GM21619 (cell line): ENCODE data around the gene SLC43A2.
"Not testable (repeated sequence)": the region's sequence is repeated elsewhere in the genome, so short reads cannot be mapped to it uniquely, and the experiment has no call there.

Experiments
- ATAC-seq: cut with Tn5 transposase; IDR thresholded peaks from one replicate; pipeline ENCODE4 v1.9.1; 2021; ENCODE audit not compliant: unreplicated experiment

The SLC43A2 gene

DNA sequence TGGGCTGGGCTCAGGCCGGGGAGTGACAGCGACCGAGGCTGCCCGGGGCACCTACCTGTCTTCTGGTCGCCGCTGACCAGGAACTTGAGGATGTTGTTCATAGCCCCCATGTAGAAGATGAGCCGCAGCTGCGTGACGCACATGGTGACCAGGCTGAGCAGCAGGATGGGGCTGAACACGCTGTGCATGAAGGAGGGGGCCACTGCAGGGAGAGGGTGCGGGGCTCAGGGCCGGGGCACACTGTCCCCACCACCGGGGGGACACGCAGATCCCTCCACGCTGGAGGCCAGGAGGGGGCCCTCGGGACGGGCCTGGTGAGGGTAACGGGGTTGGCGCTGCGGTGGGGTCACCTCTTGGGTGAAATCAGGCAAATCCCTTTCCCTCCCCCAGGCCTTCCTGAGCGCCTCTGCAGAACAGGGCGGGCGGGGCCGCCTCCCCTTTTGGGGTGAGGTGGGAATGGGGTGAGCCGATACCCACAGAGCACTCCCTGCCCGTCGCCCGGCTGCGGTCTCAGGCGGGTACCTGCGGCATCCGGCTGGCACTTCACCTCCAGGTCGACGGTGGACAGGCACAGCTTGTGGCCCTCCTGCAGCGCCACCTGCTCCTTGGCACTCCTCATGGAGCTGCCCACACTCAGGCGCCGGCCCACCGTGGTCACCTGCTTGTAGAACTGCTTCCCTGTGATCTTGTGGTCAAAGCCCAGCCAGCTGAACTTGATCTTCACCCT is 37.7 kb downstream of the SLC43A2 start:
- ATAC-seq = no peak

DNA sequence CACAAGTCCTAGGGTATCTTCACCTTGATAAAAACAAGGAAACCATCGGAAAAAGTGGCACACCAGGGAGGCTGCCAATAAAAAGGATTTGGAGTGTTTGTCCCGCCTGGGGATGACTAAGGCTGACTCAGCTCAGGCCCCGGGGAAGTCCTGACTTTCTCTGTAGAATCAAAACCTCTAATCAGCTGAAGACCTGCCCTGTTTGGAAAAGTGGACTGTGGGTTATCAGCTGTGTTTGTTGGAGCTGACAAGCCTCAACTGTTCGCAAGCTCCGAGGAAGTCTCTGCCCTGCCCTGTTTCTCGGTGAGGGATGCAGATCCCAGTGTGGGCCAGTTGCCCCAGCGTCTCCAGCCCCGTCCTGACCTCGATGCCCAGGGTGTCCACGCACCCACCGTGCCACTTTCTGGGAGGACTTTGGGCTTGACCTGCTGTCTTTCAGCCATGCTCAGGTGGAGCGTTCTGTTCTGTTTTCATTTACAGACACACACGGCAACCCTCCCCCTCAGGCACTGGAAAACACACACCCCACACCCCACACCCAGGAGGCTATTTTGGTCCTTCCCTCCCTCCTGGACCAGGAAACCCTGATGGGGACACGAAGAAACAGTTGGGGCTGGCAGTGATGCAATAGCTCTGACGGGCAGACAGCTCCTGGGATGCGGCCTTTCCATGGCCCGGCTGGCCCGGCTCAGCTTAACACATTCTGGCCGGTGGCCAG is 38.4 kb downstream of the SLC43A2 start:
- no peak for ATAC-seq

DNA sequence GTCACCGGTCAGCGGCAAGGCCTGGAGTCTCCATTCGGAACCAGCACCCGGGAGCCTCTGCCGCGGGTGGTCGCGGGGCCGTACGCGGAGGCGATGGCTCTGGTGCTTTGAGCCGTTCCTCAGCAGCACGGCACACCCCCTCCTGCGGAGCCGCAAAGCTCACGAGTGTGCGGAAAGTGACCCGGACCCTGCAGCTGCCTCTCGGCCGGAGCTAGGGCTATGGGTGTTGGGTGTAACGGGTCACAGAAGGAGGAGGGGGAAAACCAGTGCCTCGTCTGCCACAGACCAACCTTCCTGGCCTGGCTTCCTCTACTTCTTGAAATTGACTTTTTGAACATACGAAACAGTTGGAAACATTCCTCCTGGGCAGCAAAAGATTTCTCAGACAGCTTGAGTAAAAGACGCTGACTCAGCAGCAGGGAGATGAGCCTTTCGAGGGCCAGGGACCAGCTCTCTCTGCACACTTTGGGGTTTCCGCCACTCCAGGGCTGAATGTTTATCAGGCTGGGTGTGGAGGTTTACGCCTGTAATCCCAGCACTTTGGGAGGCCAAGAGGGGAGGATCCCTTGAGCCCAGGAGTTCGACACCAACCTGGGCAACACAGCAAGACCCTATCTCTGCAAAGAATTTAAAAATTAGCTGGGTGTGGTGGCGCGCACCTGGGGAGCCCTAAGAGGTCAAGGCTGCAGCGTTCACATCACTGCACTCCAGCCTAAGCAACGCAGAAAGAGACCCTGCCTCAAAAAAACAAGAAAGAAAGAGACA is 39.6 kb downstream of the SLC43A2 start:
- no peak for ATAC-seq

DNA sequence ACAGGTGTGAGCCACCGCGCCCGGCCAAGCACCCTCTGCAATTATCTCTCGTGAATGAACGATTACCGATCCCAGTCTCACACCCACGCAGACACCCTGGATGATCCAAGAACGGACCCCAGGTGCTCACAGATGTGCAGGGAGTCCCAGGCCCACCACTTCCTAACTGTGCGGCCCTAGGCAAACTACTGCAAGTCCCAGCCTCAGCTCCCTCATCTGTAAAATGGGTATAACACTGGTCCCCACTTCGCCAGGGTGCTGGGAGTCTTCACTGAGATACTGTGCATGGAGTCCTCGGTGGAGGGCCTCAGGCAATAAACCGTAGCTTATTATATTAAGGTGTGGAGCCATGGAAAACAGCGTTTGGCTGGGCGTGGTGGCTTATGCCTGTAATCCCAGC is 44.5 kb downstream of the SLC43A2 start:
- no peak for ATAC-seq

DNA sequence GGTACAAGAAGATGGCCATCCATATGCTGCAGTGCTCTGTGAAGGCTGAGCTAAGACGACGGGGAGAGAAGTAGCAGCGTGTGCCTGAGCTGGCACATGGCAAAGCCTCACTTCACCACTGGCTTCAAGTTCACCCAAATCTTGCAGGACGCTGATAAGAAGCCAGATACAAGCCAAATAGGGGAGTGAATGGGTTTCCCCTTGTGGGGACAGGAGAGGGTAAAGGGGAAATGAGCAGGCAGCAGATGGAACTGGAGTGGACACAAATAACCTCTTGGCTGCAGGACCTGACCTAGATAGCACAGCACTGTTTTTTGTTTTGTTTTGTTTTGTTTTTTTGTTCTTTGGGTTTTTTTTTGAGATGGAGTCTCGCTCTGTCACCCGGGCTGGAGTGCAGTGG is 45.1 kb downstream of the SLC43A2 start:
- no peak for ATAC-seq

DNA sequence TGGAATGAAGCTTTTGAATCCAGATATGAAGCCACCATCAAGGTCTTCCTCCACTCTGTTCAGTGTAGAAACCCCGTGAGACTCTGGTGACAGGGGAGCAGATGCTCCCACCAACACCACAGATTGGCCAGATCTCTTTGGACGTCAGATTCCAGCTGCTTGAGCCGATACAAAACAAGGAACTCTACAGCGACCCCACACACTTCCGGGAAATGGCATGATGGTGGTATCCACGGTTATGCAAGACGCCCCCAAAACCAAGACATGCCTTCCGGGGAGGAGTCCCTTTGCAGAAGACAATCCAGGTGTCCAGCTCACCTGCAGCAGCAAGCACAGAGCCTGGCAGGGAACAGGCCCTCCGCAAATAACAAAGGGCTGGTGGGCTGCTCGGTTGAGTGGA is 46.3 kb downstream of the SLC43A2 start:
- ATAC-seq = no peak

DNA sequence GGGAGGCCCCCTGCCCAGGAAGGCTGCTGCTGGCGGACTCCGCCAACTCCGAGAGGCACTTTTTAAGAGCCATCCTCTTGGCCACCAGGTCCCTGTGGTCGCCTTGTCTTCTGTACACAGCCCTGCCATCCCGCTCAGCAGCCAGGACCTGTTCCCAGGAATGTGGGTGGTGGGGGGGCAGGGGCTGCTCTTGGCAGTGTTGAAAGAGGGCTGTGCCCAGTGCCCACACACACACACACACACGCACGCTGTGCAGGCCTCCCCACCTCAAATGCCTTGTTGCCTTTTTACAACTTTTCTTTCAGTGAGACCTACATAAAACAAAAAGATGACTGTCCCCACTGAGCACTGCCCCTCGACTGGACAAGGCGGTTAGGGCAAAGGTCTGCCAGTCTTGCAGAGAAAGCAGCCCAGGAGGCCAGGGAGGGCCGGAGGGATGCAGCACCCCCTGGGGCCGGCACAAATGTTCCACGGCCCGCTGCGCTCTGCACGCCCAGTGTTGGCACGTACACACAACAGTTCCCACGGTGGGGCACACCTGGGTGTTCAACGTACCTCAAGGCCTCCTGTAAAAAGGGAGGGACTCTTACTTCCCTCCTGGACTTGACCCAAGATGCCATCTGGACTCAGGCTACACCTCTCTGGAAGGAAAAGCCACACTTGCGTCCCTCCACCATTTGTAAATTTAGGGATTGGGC is 47.5 kb downstream of the SLC43A2 start:
- no peak for ATAC-seq

DNA sequence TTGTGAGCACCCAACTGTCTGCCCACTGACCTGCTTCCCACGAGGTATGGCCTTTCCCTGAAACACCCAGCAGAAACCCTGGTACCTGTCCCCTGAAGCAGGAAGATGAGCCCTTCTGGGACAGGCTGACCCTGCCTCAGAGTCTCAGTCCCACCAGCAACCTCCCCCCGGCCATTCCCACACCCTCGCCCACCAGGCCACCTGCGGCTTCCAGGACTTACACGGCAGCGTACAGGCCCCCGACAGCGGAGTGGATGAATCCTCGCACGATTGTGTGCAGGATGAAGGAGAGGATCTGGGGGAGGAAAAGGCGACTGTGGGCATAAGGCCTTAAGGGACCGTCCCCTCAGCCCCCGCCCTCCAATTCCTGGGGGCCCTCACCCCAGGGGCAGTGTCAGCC is 50.6 kb downstream of the SLC43A2 start:
- no peak for ATAC-seq

DNA sequence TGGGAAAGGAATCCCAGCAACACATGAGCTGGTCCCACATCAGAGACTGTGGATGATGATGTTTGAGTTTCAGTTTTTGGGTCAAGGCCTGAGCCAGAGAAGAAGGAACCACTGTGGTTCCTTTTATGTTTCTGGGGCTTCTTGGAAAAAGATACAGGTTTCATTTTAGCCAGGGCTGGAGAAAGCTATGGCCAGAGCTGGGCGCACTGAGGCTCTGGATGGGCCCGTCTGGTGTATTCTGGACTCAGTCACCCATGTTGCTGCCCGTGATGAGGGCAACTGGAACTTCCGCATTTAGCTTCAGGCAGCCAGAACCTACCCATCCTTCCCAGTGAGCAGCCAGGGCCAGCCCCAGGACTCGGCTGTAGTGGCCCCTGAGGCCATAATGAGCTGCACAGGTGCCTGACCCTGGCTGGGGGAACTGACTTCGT is 51.0 kb downstream of the SLC43A2 start:
- no peak for ATAC-seq

DNA sequence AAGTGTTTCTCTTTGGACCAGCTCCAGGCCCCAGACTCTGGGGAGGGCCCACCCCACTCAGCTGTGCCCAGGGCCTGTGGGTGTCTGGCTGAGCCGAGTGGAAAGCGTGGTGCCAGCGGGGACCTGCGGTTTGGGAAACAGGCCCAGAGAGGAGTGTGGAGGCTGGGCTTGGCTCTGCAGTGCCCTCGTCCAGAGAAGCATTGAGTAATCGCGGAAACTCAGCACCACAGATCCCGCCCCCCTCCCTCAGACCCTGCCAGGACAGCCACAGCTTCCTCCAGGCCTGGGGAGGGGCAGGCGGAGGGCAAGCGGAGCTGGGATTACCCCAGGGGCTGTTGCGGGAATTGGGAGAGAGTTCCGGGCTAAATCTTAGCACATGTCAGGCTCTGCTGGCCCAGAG is 51.5 kb downstream of the SLC43A2 start:
- ATAC-seq = no peak

DNA sequence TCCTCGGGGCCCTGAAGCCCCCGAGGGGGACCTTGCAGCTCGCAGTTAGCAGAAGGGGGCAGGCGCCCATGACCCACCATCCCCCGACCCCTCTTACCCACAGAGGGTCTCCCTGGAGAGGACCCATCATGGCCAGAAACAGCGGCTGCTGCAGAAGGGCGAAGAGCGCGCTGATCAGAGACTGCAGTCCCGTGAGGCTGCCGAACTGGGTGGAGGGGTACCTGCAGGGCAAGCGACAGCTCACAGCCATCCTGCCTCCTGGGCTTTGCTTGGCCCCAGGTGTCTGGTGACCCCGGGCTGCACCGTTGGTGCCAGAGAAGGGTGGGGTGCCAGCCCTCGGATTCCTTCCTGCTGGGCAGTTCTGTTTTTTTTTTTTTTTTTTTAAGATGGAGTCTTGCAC is 52.1 kb downstream of the SLC43A2 start:
- ATAC-seq = no peak

DNA sequence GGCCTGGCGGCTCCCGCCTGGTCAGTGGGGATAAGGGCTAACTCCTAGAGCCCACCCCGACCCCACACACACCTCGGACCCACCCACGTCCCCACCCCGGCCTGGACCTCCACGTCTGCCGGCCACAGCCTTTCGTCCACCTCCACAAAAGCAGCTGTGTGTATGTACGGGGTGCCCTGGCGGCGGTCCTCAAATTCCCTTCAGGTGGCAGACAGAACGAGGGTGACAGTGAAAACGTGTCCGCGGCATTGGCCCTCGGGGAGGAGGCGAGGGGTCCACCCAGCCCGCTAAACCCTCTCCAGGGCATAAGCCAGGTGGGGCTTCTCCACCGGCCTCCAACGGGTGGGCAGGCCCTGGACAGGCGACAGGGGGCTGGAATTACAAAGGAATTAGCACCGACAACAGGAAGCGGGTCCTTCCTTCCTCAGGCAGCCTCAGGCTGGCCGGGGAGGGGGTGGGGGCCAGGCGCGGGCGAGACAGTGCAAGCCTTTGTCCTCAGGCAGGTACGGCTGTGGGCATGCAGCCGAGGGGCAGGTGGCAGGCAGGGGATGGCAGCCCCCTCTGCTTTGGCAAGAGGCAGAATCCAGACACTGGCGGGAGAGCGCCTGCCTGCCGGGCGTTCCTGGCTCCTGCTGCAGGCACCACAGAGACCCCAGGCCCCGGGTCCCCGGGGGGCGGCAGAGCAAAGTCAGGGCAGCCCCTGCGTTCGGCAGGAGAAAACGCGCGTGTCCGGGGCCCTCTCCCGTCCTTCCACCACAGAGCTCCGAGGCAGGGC is 53.8 kb downstream of the SLC43A2 start:
- ATAC-seq = no peak

DNA sequence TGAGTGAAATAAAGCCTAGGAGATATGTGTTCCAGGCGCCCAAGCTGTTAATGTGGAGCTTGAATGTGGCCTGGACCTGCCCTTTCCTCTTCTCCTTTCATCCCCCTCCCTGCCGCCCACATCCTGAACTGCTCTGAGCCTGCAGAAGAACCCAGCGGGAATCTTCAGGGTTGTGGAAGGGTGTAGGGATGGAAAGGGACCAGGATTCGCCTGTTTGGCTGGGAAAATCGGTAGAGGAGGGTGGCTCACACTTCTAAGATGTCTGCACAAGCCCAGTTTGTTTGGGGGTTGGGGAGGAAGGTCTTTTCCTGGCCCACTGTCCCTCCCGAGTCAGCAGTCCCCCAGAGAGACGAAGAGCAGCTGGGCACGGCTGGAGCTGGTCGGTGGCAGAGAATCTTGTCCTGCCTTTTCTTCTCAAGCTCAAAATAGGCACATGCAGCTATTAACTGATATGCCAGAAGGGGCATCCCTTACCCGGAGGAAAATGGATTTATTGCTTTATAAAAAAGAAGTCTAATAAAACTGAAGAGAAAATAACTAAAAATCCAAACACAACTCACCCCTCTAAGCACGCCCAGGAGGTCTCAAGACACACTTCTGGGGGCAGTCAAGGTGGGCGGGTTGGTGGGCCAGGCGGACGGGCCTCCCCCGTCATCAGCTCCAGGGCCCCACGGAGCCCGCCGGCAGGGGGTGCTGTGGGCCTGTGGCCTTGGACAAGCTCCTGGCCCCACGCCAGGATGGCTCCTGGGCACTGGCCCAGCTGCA is 54.5 kb downstream of the SLC43A2 start:
- ATAC-seq = no peak

DNA sequence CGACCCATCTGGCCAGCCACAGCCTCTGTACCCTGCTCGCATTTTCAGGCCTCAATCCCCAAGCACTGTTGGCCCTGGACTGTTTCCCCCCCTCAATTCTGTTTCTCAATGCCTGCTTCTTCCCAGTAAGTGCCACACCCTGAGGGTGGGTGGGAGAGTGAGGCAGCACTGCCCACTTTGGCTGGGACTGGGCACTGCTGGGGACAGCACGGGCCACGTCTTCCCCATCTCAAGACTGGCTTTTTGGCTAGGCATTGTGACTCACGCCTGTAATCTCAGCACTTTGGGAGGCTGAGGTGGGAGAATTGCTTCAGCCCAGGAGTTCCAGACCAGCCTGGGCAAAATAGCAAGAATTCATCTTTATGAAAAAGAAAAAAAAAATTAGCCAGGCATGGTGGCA is 56.0 kb downstream of the SLC43A2 start:
- not testable (repeated sequence) for ATAC-seq

DNA sequence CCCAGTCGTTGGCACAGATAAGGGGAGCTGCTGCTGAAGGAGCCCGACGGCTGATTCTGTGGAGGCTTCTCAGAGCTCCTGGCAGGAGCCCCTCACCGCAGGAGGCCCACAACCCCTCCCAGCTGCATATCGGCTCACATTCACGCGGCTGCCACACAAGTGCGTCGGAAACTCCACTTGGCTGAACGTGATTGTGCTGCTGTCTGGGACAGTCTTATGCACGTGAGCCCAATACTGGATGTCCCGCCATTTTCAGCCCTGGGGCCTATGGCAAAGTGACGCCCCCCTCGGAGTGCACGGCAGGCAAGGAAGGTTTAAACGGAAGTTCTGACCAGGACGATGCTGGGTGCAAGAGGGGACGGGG is 57.3 kb downstream of the SLC43A2 start:
- no peak for ATAC-seq

DNA sequence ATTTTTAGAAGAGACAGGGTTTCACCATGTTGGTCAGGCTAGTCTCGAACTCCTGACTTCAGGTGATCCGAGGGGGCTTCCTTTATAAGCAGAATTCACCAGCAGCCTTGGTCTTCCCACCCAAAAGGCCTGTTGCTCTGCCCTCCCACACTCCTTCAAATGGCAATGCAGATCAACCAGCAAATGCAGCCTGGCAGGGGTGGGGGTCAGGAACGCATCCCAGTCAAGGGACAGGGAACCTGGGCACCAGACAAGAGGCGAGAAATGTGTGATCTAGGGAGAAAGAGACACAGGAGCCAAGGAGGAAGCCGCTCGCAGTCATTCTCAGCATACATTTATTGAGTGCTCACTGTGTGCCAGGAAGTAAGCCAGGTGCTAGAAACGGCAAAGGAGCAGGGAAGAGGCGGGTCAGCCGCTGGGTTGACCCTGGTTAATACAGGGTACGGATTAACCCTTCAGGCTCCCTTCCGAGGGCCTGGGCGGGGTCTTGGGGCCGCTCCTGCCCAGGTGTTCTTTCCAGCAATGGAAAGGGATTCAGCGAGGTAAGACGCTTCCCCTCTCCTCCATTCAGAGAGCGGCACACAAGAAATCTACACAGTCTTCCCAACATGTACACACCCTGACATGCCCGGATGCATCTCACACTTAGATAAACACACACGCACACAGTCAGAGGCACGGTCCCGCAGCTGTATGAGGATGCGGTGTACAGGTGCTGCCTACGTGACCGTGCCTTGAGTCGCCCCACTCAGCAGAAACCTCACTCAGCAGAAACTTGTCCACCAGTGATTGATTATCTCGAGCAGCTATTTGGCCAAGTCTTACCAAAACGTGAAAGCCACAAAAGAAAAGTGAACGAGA is 59.5 kb downstream of the SLC43A2 start:
- ATAC-seq = no peak

DNA sequence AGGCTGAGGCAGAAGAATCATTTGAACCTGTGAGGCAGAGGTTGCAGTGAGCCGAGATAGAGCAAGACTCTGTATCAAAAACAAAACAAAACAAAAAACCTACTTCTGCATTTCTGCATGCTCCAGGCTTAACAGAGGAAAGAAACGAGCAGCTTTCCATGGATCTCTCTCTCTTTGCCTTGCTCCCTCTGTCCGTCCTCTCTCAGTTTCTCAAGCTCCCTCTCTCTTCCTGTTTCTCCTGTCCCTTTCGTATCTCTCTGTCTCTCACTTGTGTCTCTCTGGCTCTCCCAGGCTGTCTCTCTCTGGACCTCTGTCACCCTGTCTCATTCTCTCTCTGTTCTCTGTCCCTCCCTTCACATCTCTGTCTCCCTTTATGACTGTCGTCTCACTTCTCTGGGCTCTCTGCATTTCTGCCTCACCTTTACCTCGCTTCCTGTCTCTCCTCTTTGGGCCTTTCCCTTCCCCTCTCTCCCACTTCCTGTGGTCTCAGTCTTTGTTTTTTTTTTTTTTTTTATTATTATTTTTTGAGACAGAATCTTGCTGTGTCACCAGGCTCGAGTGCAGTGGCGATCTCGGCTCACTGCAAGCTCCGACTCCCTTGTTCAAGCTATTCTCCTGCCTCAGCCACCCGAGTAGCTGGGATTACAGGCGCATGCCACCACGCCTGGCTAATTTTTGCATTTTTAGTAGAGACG is 62.0 kb downstream of the SLC43A2 start:
- ATAC-seq = no peak

DNA sequence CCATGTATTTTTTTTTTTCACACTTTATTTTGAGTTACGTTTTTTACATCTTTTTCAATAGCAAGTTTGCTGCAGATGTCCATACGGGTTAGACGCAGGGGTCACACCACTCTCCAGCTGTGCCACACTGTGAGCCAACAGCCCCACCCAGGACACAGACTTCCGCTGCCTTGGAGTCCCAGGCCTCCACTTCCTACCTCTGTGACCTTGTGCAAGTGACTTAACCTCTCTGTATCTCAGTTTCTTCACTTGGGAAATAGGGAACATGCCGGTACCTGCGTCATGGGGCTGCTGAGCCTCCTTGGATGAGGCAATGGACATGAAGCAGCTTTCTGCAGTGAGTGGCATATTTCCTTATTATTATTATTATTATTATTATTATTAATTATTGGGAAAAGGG is 62.8 kb downstream of the SLC43A2 start:
- no peak for ATAC-seq
